ENCODE measurements around the gene GPR45. TPM values are rescaled to one million over a fixed set of nuclear protein-coding genes. Genes with fewer than 3 reads are reported as not detected.

GPR45 gene
- total and polyA plus RNA-seq, 2 of the 13 experiments (the other 11 are each of a cell fraction or from before 2014, with no cell fraction given) = not detected

DNA sequence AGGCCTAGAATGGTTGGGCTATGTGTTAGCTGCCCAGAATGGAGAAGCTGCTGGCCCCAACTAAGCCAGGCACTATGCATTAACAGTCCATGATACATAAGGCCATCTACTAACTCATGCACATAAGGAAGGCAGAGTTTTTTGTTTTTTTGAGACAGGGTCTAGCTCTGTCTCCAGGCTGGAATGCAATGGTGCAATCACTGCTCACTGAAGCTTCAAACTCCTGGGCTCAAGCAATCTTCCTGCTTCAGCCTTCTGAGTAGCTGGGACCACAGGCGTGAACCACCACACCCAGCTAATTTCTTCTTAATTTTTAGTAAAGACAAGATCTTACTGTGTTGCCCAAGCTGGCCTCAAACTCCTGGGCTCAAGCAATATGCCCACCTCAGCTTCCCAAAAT is 37.6 kb downstream of the GPR45 start:
- 92% methylated on average over 1 of the region's 1 CpG for WGBS (ENCODE audit: low lambda C conversion rate)
- no peak overlapping the region for H3K27ac ChIP-seq (ENCODE audit: extremely low read length, insufficient read depth, low read length)
- H3K36me3 ChIP-seq (replicated peaks in 1 of 2; ENCODE audit: control insufficient read depth in 1 of 2, insufficient read depth in 2 of 2, low read length in 2 of 2) = peaks cover 50 to 95% of the 10 kb centered on the region in 2 experiments
- H3K79me2 ChIP-seq (ENCODE audit: insufficient read depth, low read length) = no peaks in the 10 kb centered on the region
- no peaks in the 10 kb centered on the region for H3K9me3 ChIP-seq (ENCODE audit: low read length)
- CTCF ChIA-PET (ENCODE audit: low intra/inter-chr PET ratio, low total read pairs) = no interaction called here
- intact Hi-C loops (cut with micrococcal nuclease; ENCODE audit: unreplicated experiment) = no loop called here
- H3K4me3 ChIP-seq (replicated peaks in 1 of 3; ENCODE audit: insufficient read depth in 1 of 3, low read depth in 2 of 3, low read length in 3 of 3) = no peak overlapping the region
- no TSS peak for BruUV-seq (replicated peaks)
- no peak overlapping the region for H3K9ac ChIP-seq (ENCODE audit: insufficient read depth, low read depth, low read length)
- DNase-seq (ENCODE audit: low spot score) (no peak), FAIRE-seq (no peak), ATAC-seq (no peak)
- no peaks in the 10 kb centered on the region for H4K20me1 ChIP-seq (ENCODE audit: insufficient read depth, low read length)
- H3K4me2 ChIP-seq (ENCODE audit: low read depth, low read length) = no peak overlapping the region
- no peak overlapping the region for H2AFZ ChIP-seq (ENCODE audit: low read length)
- TF ChIP-seq, protein P1, sequence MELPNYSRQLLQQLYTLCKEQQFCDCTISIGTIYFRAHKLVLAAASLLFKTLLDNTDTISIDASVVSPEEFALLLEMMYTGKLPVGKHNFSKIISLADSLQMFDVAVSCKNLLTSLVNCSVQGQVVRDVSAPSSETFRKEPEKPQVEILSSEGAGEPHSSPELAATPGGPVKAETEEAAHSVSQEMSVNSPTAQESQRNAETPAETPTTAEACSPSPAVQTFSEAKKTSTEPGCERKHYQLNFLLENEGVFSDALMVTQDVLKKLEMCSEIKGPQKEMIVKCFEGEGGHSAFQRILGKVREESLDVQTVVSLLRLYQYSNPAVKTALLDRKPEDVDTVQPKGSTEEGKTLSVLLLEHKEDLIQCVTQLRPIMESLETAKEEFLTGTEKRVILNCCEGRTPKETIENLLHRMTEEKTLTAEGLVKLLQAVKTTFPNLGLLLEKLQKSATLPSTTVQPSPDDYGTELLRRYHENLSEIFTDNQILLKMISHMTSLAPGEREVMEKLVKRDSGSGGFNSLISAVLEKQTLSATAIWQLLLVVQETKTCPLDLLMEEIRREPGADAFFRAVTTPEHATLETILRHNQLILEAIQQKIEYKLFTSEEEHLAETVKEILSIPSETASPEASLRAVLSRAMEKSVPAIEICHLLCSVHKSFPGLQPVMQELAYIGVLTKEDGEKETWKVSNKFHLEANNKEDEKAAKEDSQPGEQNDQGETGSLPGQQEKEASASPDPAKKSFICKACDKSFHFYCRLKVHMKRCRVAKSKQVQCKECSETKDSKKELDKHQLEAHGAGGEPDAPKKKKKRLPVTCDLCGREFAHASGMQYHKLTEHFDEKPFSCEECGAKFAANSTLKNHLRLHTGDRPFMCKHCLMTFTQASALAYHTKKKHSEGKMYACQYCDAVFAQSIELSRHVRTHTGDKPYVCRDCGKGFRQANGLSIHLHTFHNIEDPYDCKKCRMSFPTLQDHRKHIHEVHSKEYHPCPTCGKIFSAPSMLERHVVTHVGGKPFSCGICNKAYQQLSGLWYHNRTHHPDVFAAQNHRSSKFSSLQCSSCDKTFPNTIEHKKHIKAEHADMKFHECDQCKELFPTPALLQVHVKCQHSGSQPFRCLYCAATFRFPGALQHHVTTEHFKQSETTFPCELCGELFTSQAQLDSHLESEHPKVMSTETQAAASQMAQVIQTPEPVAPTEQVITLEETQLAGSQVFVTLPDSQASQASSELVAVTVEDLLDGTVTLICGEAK (IDR thresholded peaks at IDR 0.05) = no peak
- TF ChIP-seq, protein P1 (CRISPR knock-in tag; IDR thresholded peaks at IDR 0.05) = no peak
- TF ChIP-seq ZNF713 (CRISPR knock-in tag; IDR thresholded peaks at IDR 0.05) = no peak
- TF ChIP-seq KDM4B (CRISPR knock-in tag; IDR thresholded peaks at IDR 0.05) = no peak
- no peak for TF ChIP-seq ZNF883 (CRISPR knock-in tag; IDR thresholded peaks at IDR 0.05; ENCODE audit: not compliant biosample characterization)
- TF ChIP-seq ZMYM2 (CRISPR knock-in tag; IDR thresholded peaks at IDR 0.05) = no peak
- TF ChIP-seq ISX (CRISPR knock-in tag; conservative IDR thresholded peaks at IDR 0.05) = no peak
- no peaks in the 10 kb centered on the region for H3K27me3 ChIP-seq (ENCODE audit: control insufficient read depth in 1 of 2, insufficient read depth in 2 of 2, low read length in 2 of 2)
- POLR2A ChIA-PET = no interaction called here
- in situ Hi-C loops (cut with HindIII; ENCODE audit: extremely low pct_ligation_motif_present, low pct_unique_long_range_greater_than_20kb) = no loop called here
- no peaks in the 10 kb centered on the region for H3K4me1 ChIP-seq (ENCODE audit: insufficient read depth, low read length)
